ENCODE measurements around the gene PSKH1.
A peak's percentile ranks its signal among the peaks of the same experiment; 100 is the strongest.

The PSKH1 gene

DNA sequence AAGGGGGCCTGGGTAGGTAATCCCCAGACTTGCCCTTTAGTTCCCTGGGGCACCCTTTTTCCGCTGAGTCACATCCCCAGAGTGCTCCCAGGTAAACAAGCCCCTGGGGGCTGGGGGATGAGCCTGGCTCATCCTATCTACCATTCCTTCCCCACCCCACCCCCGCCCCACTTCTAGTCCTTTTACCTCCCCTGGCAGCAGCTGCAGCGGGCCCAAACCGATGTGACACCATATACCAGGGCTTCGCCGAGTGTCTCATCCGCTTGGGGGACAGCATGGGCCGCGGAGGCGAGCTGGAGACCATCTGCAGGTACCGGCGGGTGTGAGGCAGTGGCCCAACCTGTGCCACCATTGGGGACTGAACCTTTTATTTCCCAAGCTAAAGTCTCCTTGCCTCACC lies 7.5 kb upstream of the PSKH1 start:
- peaks cover 30% of the 10 kb centered on the region for H3K4me1 Mint-ChIP-seq
- no peaks in the 10 kb centered on the region for H3K27me3 Mint-ChIP-seq (ENCODE audit: low read depth)
- H3K27ac Mint-ChIP-seq = no peak overlapping the region
- H3K9me3 Mint-ChIP-seq = no peaks in the 10 kb centered on the region
- H3K36me3 Mint-ChIP-seq (ENCODE audit: low read depth) = peaks cover 17% of the 10 kb centered on the region
- H3K4me3 Mint-ChIP-seq = no peak overlapping the region
- no peak for TF ChIP-seq CTCF (IDR thresholded peaks at IDR 0.05; ENCODE audit: unreplicated experiment in 3 of 3)

- Mint-ChIP-seq H3K27me3 (ENCODE audit: low read depth) (no peaks in the 10 kb centered on the region), H3K27ac (no peak overlapping the region), H3K4me3 (no peak overlapping the region), H3K36me3 (ENCODE audit: low read depth) (peaks cover 17% of the 10 kb centered on the region), H3K9me3 (no peaks in the 10 kb centered on the region), H3K4me1 (peaks cover 30% of the 10 kb centered on the region)
- no peak for TF ChIP-seq CTCF (IDR thresholded peaks at IDR 0.05; ENCODE audit: unreplicated experiment in 3 of 3)
These were observed 7.1 kb upstream of the PSKH1 start for GRCh38 chr16:67885976-67886375.

GRCh38 chr16:67886387-67886786 lies 6.7 kb upstream of the PSKH1 start:
- H3K4me3 Mint-ChIP-seq = no peak overlapping the region
- peaks cover 27% of the 10 kb centered on the region for H3K4me1 Mint-ChIP-seq
- no peaks in the 10 kb centered on the region for H3K27me3 Mint-ChIP-seq (ENCODE audit: low read depth)
- H3K27ac Mint-ChIP-seq = no peak overlapping the region
- H3K9me3 Mint-ChIP-seq = no peaks in the 10 kb centered on the region
- peaks cover 17% of the 10 kb centered on the region for H3K36me3 Mint-ChIP-seq (ENCODE audit: low read depth)
- TF ChIP-seq CTCF (IDR thresholded peaks at IDR 0.05; ENCODE audit: unreplicated experiment in 3 of 3) = no peak

GRCh38 chr16:67888331-67888730 lies 4.7 kb upstream of the PSKH1 start:
- Mint-ChIP-seq H3K27me3 (ENCODE audit: low read depth) (no peaks in the 10 kb centered on the region), H3K9me3 (no peaks in the 10 kb centered on the region), H3K4me1 (peaks cover 18% of the 10 kb centered on the region), H3K4me3 (no peak overlapping the region), H3K36me3 (ENCODE audit: low read depth) (peaks cover 7% of the 10 kb centered on the region), H3K27ac (no peak overlapping the region)
- TF ChIP-seq CTCF (IDR thresholded peaks at IDR 0.05; ENCODE audit: unreplicated experiment in 3 of 3) = no peak

DNA sequence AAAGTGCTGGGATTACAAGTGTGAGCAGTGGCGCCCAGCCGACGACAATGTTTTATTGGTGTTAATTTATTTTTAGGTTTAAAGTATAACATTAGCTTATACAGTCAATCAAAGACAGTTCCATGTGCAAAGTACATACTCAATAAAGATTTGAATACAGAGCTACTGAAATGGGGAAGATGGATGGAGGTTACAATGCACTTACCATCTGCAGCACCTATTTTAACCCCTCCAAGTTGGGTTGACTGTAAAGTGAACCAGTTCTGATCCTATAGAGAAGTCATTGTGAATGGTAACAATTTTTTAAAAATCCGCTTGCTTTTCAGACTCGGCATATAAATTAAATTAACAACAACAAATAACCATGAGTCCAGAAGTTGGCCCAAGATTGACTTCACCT lies 679 bp upstream of the PSKH1 start:
- Mint-ChIP-seq H3K27me3 (ENCODE audit: low read depth) (no peaks in the 10 kb centered on the region), H3K9me3 (no peaks in the 10 kb centered on the region), H3K4me1 (peaks cover 28% of the 10 kb centered on the region), H3K4me3 (peak overlapping the region; percentile 85 to 98 (median 87)), H3K36me3 (ENCODE audit: low read depth) (no peaks in the 10 kb centered on the region), H3K27ac (peak overlapping the region; percentile 77 to 87 (median 80))
- no peak for TF ChIP-seq CTCF (IDR thresholded peaks at IDR 0.05; ENCODE audit: unreplicated experiment in 3 of 3)

GRCh38 chr16:67893743-67894399 lies 817 bp downstream of the PSKH1 start:
- Mint-ChIP-seq H3K27me3 (ENCODE audit: low read depth) (no peaks in the 10 kb centered on the region), H3K9me3 (no peaks in the 10 kb centered on the region), H3K4me1 (peaks cover 28% of the 10 kb centered on the region), H3K36me3 (ENCODE audit: low read depth) (no peaks in the 10 kb centered on the region), H3K27ac (peak overlapping the region; percentile 62 to 98 (median 86)), H3K4me3 (peak overlapping the region; percentile 97 to 98 (median 98))
- TF ChIP-seq CTCF (IDR thresholded peaks at IDR 0.05; ENCODE audit: unreplicated experiment in 3 of 3) = no peak
